Gastrocnemius medialis (tissue), 4 donors: ENCODE results near the gene KAZALD1. TPM values are rescaled to one million over a fixed set of nuclear protein-coding genes. Genes with fewer than 3 reads are reported as not detected.

Experiments used
- ATAC-seq, 2 donors: fragments of 150-250 bp; one replicate each; pipeline ENCODE4 v1.9.1; 2016
- DNase-seq, 2 donors: peaks; one replicate each; pipeline ENCODE4 v3.0.0-alpha.2; 2019
- H3K27ac ChIP-seq, 4 donors: fragments of 200-600 bp; sonication (generic); 1 replicate in 1 of 4; 2 replicates in 3 of 4; pipeline ENCODE4 v1.5.1; 2016 to 2018; ENCODE audit warnings: mild to moderate bottlenecking in 2 of 4, moderate library complexity in 1 of 4
- H3K27me3 ChIP-seq, 3 donors: fragments of 200-600 bp; sonication (generic) in 2 of 3; 1 replicate in 1 of 3; 2 replicates in 2 of 3; pipeline versions ENCODE4 v1.5.1 to v1.6.0; 2016 to 2019; ENCODE audit warnings: mild to moderate bottlenecking in 1 of 3, moderate library complexity in 1 of 3
- H3K36me3 ChIP-seq, 2 donors: fragments of 200-600 bp; sonication (generic) in 1 of 2; one replicate each; pipeline ENCODE4 v1.5.1; 2017 to 2018
- H3K4me1 ChIP-seq, 2 donors: fragments of 200-600 bp; sonication (generic) in 1 of 2; one replicate each; pipeline ENCODE4 v1.5.1; 2016 to 2017; ENCODE audit warnings: mild to moderate bottlenecking in 2 of 2
- H3K4me3 ChIP-seq, 4 donors: fragments of 200-600 bp; sonication (generic) in 3 of 4; 1 replicate in 1 of 4; 2 replicates in 3 of 4; pipeline ENCODE4 v1.5.1; 2016 to 2019; ENCODE audit warnings: mild to moderate bottlenecking in 2 of 4
- H3K9me3 ChIP-seq, 3 donors: fragments of 200-600 bp; sonication (generic) in 2 of 3; 1 replicate in 1 of 3; 2 replicates in 2 of 3; pipeline ENCODE4 v1.5.1; 2016 to 2019
- POLR2A ChIP-seq, 2 donors: fragments of 450-650 bp; IDR thresholded peaks; one replicate each; pipeline ENCODE4 v1.6.1; 2017; ENCODE audit warnings: antibody characterized with exemption in 2 of 2, mild to moderate bottlenecking in 2 of 2, moderate library complexity in 2 of 2
- in situ Hi-C, 4 donors: fragments of 200-750 bp; cut with MboI; loops; one replicate each; pipeline versions ENCODE4 v1.15.0 to v1.8.0; 2017; ENCODE audit warnings: low sequenced_read_pairs in 4 of 4
- intact Hi-C: fragments of 100-400 bp; cut with DNase I; formaldehyde crosslinking; loops from one replicate; pipeline ENCODE4 v1.15.1; 2023; ENCODE audit warnings: low total_unique reads
- total RNA-seq, 4 donors: library from RNA; depleted of rRNA; stranded (reverse); fragments of >200 nt; gene quantifications; one replicate each; pipeline versions ENCODE4 v1.1.0 to v1.2.3, GENCODE V29; 2016
- TF ChIP-seq, protein P1 (sequence below), 5 experiments: fragments of 450-650 bp in 3 of 5; fragments of 200-600 bp in 2 of 5; sonication (generic) in 2 of 5; IDR thresholded peaks in 4 of 5; conservative IDR thresholded peaks in 1 of 5; 1 replicate in 4 of 5; 2 replicates in 1 of 5; pipeline ENCODE4 v1.5.1; 2016 to 2019; ENCODE audit warnings: antibody characterized with exemption in 5 of 5, mild to moderate bottlenecking in 3 of 5, moderate library complexity in 3 of 5

KAZALD1 gene
- total RNA-seq, 4 donors from 2014 or later = 1.7 to 3.6 (median 2.2) TPM

DNA sequence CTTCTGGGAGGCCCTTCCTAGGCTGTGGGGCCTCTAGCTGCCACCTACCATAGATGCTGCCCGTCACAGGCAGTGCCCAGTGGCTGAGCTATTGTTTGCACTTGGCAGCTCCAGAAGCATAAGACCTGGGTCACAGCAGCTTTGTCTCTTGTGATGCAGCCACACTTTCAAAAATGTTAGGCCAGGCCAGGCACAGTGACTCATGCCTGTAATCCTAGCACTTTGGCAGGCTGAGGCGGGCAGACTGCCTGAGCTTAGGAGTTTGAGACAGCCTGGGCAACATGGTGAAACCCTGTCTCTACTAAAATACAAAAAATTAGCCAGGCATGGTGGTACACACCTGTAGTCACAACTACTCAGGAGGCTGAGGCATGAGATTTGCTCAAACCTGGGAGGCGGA is 9.5 kb upstream of the KAZALD1 start:
- peaks cover 12 to 21% of the 10 kb centered on the region in 2 donors for H3K4me1 ChIP-seq
- peak overlapping the region; percentile 57 to 76 (median 66) for H3K27ac ChIP-seq
- ATAC-seq = peak; percentile 97 to 99
- intact Hi-C loops = no loop called here
- TF ChIP-seq, protein P1, sequence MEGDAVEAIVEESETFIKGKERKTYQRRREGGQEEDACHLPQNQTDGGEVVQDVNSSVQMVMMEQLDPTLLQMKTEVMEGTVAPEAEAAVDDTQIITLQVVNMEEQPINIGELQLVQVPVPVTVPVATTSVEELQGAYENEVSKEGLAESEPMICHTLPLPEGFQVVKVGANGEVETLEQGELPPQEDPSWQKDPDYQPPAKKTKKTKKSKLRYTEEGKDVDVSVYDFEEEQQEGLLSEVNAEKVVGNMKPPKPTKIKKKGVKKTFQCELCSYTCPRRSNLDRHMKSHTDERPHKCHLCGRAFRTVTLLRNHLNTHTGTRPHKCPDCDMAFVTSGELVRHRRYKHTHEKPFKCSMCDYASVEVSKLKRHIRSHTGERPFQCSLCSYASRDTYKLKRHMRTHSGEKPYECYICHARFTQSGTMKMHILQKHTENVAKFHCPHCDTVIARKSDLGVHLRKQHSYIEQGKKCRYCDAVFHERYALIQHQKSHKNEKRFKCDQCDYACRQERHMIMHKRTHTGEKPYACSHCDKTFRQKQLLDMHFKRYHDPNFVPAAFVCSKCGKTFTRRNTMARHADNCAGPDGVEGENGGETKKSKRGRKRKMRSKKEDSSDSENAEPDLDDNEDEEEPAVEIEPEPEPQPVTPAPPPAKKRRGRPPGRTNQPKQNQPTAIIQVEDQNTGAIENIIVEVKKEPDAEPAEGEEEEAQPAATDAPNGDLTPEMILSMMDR (IDR thresholded peaks at IDR 0.05 in 4 of 5, conservative IDR thresholded peaks at IDR 0.05 in 1 of 5) = no peak
- TF ChIP-seq POLR2A (IDR thresholded peaks at IDR 0.05) = peak in 1 of 2 donors; percentile 21
- DNase-seq = peak; percentile 68 to 89
- no peak overlapping the region for H3K4me3 ChIP-seq
- in situ Hi-C loops = no loop called here
- no peaks in the 10 kb centered on the region for H3K9me3 ChIP-seq
- no peaks in the 10 kb centered on the region for H3K36me3 ChIP-seq
- peaks cover 29 to 34% (median 34%) of the 10 kb centered on the region in 3 donors for H3K27me3 ChIP-seq

DNA sequence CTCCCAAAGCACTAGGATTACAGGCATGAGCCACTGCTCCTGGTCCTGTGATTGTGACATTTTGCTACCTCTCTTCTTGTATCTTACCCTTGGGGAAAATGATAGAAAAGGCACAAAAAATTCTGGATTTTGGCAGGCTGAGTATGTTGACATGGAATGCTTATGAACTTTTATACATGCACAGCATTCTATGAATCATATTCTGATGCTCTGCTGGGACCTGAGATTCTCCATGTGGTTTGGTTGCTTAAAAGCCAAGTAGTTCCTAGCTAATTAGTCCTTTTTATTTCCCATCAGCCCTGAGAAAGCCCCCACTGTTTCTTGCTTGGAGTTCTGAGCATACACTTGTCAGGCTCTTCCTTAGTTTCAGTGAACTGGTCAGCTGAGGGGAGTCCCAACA is 8.3 kb upstream of the KAZALD1 start:
- Histone ChIP-seq H3K36me3 (no peaks in the 10 kb centered on the region), H3K4me1 (peaks cover 12 to 21% of the 10 kb centered on the region in 2 donors), H3K9me3 (no peaks in the 10 kb centered on the region), H3K4me3 (no peak overlapping the region), H3K27me3 (peaks cover 18 to 26% (median 22%) of the 10 kb centered on the region in 3 donors), H3K27ac (no peak overlapping the region)
- intact Hi-C loops (no loop called here), in situ Hi-C loops (no loop called here)
- DNase-seq (no peak), ATAC-seq (no peak)
- TF ChIP-seq, protein P1 (IDR thresholded peaks at IDR 0.05 in 4 of 5, conservative IDR thresholded peaks at IDR 0.05 in 1 of 5) = no peak
- no peak for TF ChIP-seq POLR2A (IDR thresholded peaks at IDR 0.05)

DNA sequence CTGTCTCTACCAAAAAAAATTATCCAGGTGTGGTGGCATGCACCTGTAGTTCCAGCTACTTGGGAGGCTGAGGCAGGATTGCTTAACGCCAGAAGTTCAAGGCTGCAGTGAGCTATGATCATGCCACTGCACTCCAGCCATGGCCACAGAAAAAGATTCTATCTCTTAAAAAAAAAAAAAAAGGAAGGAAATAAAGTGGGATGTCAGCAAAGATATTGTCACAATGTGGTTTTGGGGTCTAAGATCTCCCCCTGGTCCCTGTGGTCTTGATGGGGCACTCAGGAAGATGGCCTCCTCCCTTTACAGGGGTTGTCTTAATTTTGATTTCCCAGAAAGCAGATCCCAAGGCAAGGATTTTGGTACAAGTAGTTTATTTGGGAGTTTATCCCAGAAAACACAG is 7.4 kb upstream of the KAZALD1 start:
- Histone ChIP-seq H3K27ac (no peak overlapping the region), H3K4me3 (no peak overlapping the region), H3K4me1 (peaks cover 12 to 21% of the 10 kb centered on the region in 2 donors), H3K9me3 (no peaks in the 10 kb centered on the region), H3K36me3 (no peaks in the 10 kb centered on the region), H3K27me3 (peaks cover 9 to 18% (median 14%) of the 10 kb centered on the region in 3 donors)
- intact Hi-C loops = no loop called here
- in situ Hi-C loops = no loop called here
- DNase-seq = no peak
- TF ChIP-seq POLR2A (IDR thresholded peaks at IDR 0.05) = no peak
- TF ChIP-seq, protein P1 (IDR thresholded peaks at IDR 0.05 in 4 of 5, conservative IDR thresholded peaks at IDR 0.05 in 1 of 5) = no peak
- no peak for ATAC-seq

DNA sequence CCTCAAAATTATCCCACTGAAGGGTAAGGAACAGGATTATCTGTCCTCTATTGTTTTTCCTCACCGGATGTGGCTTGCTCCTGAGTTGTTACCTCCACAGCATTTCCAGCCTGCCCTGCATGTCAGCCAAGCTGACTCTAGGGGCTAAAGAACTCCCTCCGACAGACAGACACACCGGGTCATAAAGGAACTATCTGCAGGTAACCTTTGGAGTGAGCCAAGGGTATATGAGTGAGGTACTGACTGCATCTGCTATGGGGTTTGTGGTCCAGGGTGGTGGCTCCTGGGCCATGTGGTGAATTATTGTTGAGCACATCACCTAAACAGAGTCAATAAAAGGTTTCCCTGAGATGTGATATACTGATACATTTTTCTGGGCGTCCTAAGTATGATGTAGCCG is 6.9 kb upstream of the KAZALD1 start:
- in situ Hi-C loops (no loop called here), intact Hi-C loops (no loop called here)
- ATAC-seq (no peak), DNase-seq (no peak)
- no peaks in the 10 kb centered on the region for H3K9me3 ChIP-seq
- TF ChIP-seq, protein P1 (IDR thresholded peaks at IDR 0.05 in 4 of 5, conservative IDR thresholded peaks at IDR 0.05 in 1 of 5) = no peak
- no peak for TF ChIP-seq POLR2A (IDR thresholded peaks at IDR 0.05)
- no peak overlapping the region for H3K4me3 ChIP-seq
- peaks cover 10 to 21% of the 10 kb centered on the region in 2 donors for H3K4me1 ChIP-seq
- peaks cover 4 to 12% (median 9%) of the 10 kb centered on the region in 3 donors for H3K27me3 ChIP-seq
- H3K27ac ChIP-seq = no peak overlapping the region
- no peaks in the 10 kb centered on the region for H3K36me3 ChIP-seq

DNA sequence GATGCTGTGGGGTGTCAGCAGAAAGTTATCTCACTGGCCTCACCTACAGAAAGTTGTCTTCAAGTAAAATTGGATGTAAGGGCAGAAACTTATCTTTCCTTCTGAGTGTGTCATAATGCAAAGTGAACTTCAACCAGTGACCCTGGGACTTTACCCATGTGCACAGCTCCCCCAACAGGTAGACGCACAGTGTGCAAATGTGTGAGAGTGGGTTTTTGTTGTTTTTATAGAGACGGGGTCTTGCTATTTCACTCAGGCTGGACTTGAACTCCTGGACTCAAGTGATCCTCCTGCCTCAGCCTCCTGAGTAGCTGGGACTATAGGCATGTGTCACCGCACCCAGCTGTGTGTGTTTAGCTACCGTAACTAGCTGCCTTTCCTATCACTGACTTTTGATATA is 6.4 kb upstream of the KAZALD1 start:
- Histone ChIP-seq H3K4me3 (no peak overlapping the region), H3K9me3 (no peaks in the 10 kb centered on the region), H3K4me1 (peaks cover 10 to 22% of the 10 kb centered on the region in 2 donors), H3K27ac (no peak overlapping the region), H3K36me3 (no peaks in the 10 kb centered on the region), H3K27me3 (peaks cover 0 to 7% (median 3%) of the 10 kb centered on the region in 3 donors)
- in situ Hi-C loops = no loop called here
- no peak for DNase-seq
- intact Hi-C loops = no loop called here
- TF ChIP-seq POLR2A (IDR thresholded peaks at IDR 0.05) = no peak
- TF ChIP-seq, protein P1 (IDR thresholded peaks at IDR 0.05 in 4 of 5, conservative IDR thresholded peaks at IDR 0.05 in 1 of 5) = no peak
- no peak for ATAC-seq
